SJCRH30 (cell line): ENCODE results near the gene CKM. TPM values are rescaled to one million over a fixed set of nuclear protein-coding genes. Genes with fewer than 3 reads are reported as not detected.
"Not testable (repeated sequence)": the region's sequence is repeated elsewhere in the genome, so short reads cannot be mapped to it uniquely, and the experiment has no call there.

Experiments used
- DNase-seq, 2 experiments: peaks; one replicate each; pipeline ENCODE4 v3.0.0-alpha.2; 2015 to 2020
- H3K27ac ChIP-seq: fragments of 250-450 bp; sonication (Bioruptor Pico); 2 replicates; pipeline ENCODE4 v1.5.1; 2020; ENCODE audit warnings: mild to moderate bottlenecking, moderate library complexity
- H3K27me3 ChIP-seq: fragments of 250-450 bp; sonication (Bioruptor Pico); 2 replicates; pipeline ENCODE4 v1.5.1; 2020; ENCODE audit warnings: mild to moderate bottlenecking, moderate library complexity
- H3K36me3 ChIP-seq: fragments of 250-450 bp; sonication (Bioruptor Pico); 2 replicates; pipeline ENCODE4 v1.5.1; 2020; ENCODE audit warnings: mild to moderate bottlenecking, moderate library complexity
- H3K4me1 ChIP-seq: fragments of 250-450 bp; sonication (Bioruptor Pico); 2 replicates; pipeline ENCODE4 v1.5.1; 2020; ENCODE audit warnings: mild to moderate bottlenecking, moderate library complexity
- H3K4me3 ChIP-seq: fragments of 250-450 bp; sonication (Bioruptor Pico); 2 replicates; pipeline ENCODE4 v1.5.1; 2020; ENCODE audit warnings: mild to moderate bottlenecking, moderate library complexity
- H3K9me3 ChIP-seq: fragments of 250-450 bp; sonication (Bioruptor Pico); replicated peaks from 2 replicates; pipeline ENCODE4 v1.5.1; 2020; ENCODE audit warnings: mild to moderate bottlenecking, moderate library complexity
- total RNA-seq: library from RNA; depleted of rRNA; stranded (reverse); fragments of >200 nt; shearing (Covaris generic); gene quantifications from 2 replicates; pipeline ENCODE4 v1.2.3, GENCODE V29; 2014; rRNA removed

Gene CKM
- total RNA-seq, 1 experiment from 2014 or later, result 3.9 TPM

DNA sequence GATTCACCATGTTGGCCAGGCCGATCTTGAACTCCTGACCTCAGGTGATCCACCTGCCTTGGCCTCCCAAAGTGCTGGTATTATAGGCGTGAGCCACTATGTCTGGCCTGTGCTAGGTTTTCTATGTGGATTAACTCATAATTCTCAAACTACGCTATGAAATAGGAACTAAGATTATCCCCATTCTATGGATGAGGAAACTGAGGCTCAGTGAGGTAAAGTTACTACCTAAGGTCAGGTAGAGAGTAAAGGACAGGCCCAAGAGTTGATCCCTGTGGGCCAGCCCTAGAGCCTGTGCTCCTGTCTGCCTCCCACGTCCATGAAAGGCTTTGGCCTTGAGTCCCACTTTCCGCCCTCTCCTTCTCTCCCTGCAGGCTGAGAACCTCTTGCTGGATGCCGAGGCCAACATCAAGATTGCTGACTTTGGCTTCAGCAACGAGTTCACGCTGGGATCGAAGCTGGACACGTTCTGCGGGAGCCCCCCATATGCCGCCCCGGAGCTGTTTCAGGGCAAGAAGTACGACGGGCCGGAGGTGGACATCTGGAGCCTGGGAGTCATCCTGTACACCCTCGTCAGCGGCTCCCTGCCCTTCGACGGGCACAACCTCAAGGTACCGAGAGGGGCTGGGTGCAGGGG, 51.5 kb downstream of the CKM start:
- Histone ChIP-seq H3K4me3 (no peak overlapping the region), H3K9me3 (no peaks in the 10 kb centered on the region), H3K27ac (no peak overlapping the region), H3K4me1 (no peaks in the 10 kb centered on the region; the same call in 1 of the 2 replicates), H3K36me3 (no peaks in the 10 kb centered on the region; the same call in 1 of the 2 replicates), H3K27me3 (no peaks in the 10 kb centered on the region)
- DNase-seq, result no peak

DNA sequence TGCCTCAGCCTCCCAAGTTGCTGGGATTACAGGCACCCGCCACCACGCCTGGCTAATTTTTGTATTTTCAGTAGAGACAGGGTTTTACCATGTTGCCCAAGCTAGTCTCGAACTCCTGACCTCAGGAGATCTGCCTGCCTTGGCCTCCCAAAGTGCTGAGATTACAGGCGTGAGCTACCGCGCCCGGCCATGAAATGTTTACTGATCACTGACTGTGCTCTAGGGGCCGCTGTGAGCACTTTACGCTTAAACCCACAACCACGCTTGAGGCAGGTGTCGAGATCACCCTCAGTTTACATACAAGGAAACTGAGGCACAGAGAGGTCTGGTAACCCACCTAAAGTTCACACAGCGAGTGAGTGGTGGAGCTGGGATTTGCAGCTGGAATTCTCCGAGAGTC, 52.7 kb downstream of the CKM start:
- H3K4me1 ChIP-seq, H3K27me3 ChIP-seq, H3K9me3 ChIP-seq, H3K27ac ChIP-seq, DNase-seq, H3K36me3 ChIP-seq, H3K4me3 ChIP-seq: not testable (repeated sequence)

DNA sequence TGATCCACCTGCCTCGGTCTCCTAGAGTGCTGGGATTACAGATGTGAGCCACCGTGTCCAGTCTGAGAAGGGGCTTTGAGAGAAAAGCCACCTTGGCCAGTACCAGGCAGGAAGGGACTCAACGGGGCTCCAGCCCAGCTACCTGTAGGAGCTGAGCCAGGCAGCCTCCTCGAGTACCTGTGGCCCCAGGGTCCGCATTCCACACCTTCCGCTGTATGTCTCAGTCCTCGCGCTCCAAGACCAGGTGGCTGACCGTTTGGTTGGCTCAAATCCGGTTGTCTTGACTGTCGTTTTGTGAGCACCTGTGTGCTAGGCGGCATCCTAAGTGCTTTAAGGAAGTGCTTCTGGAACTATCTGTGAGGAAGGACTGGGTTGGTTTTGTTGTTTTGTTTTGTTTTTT, 55.4 kb downstream of the CKM start:
- no peaks in the 10 kb centered on the region; the same call in 1 of the 2 replicates for H3K36me3 ChIP-seq
- H3K27me3 ChIP-seq, result no peaks in the 10 kb centered on the region
- no peaks in the 10 kb centered on the region for H3K9me3 ChIP-seq
- no peak for DNase-seq
- no peak overlapping the region for H3K4me3 ChIP-seq
- no peak overlapping the region for H3K27ac ChIP-seq
- no peaks in the 10 kb centered on the region for H3K4me1 ChIP-seq

DNA sequence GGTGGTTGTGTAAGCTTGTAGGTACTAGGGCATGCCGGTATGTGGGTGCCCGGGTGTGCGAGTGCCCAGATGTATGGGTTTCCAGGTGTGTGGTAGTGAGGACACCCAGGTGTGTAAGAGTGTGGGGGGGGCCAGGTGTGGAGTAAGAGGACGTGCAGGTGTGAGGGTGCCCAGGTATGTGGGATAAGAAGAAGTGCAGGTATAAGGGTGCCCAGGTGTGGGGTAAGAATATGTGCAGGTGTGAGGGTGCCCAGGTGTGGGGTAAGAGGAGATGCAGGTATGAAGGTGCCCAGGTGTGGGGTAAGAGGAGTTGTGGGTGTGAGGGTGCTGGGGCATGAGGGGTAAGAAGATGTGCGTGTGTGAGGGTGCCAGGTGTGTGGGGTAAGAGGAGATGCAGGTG, 57.3 kb downstream of the CKM start:
- Histone ChIP-seq H3K4me1 (no peaks in the 10 kb centered on the region), H3K36me3 (no peaks in the 10 kb centered on the region; the same call in 1 of the 2 replicates), H3K27ac (no peak overlapping the region), H3K4me3 (no peak overlapping the region), H3K9me3 (no peaks in the 10 kb centered on the region), H3K27me3 (no peaks in the 10 kb centered on the region)
- DNase-seq, result no peak

DNA sequence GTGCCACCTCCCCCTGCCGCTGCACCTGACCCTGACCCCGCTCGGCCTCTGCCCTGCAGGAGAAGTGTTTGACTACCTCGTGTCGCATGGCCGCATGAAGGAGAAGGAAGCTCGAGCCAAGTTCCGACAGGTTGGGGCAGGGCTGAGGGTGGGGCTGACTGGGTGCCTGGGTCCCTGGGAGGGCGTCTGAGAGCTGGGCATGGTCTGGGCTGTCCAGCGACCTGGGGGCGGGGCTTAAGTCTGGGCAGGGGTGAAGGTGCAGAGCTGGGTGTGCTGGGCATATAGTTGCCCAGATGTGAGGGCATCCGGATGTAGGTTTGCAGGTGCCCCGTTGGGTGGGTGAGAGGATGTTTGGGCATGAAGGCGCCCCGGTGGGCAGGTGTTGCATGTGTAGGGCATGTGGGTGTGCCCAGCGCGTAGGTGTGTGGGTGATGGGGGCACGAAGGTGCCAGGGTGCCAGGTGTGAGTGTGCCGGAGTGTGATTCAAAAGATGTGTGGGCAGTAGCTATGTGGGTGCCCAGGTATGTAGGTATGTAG, 57.8 kb downstream of the CKM start:
- DNase-seq, result no peak
- Histone ChIP-seq H3K27ac (no peak overlapping the region), H3K27me3 (no peaks in the 10 kb centered on the region), H3K36me3 (no peaks in the 10 kb centered on the region; the same call in 1 of the 2 replicates), H3K4me3 (no peak overlapping the region), H3K9me3 (no peaks in the 10 kb centered on the region), H3K4me1 (no peaks in the 10 kb centered on the region)

DNA sequence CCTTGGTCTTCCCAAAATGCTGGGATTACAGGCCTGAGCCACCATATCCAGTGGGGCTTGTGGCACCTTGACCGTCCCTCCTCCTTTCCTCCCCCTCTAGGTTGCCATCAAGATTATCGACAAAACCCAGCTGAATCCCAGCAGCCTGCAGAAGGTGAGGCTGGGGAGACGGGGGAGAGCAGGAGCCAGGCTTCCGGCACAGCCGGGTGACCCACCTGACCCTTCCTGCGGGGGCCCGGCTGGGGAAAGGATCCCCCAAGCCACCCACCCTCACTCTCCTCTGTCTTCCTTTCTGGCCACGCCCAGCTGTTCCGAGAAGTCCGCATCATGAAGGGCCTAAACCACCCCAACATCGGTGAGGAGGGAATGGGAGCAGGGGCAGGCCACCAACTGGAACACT, 59.7 kb downstream of the CKM start:
- no peak overlapping the region for H3K27ac ChIP-seq
- no peaks in the 10 kb centered on the region for H3K9me3 ChIP-seq
- H3K4me1 ChIP-seq, result no peaks in the 10 kb centered on the region
- H3K36me3 ChIP-seq, result no peaks in the 10 kb centered on the region; the same call in 1 of the 2 replicates
- no peak overlapping the region for H3K4me3 ChIP-seq
- no peak for DNase-seq
- no peaks in the 10 kb centered on the region for H3K27me3 ChIP-seq

DNA sequence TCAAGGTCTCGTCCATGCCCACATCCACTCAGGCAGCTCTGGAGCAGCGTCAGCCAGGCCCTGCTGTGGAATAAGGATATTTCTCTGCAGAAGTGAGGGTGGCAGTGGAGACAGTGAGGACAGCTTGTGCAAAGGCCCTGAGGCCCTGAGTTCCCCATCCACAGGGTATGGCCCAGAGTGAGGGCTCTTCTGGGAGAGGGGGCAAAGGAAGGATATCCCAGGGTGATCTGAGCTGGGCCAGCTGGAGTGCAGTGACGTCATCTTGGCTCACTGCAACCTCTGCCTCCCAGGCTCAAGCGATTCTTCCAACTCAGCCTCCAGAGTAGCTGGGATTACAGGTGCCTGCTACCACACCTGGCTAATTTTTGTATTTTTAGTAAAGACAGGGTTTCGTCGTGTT, 60.1 kb downstream of the CKM start:
- no peak for DNase-seq
- no peaks in the 10 kb centered on the region for H3K9me3 ChIP-seq
- no peaks in the 10 kb centered on the region for H3K4me1 ChIP-seq
- no peak overlapping the region for H3K4me3 ChIP-seq
- no peaks in the 10 kb centered on the region; the same call in 1 of the 2 replicates for H3K36me3 ChIP-seq
- no peaks in the 10 kb centered on the region for H3K27me3 ChIP-seq
- H3K27ac ChIP-seq, result no peak overlapping the region

DNA sequence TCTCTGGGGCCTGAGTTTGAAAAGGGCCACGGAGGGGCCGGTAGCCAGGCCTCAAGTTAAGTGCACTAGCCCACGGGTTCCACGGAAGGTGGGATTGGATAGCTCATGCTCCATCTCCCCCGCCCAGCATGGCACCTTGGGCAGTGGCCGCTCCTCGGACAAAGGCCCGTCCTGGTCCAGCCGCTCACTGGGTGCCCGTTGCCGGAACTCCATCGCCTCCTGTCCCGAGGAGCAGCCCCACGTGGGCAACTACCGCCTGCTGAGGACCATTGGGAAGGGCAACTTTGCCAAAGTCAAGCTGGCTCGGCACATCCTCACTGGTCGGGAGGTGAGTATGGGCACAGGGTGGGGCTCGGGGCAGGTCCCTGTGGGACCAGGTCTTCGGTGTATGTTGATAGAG, 63.8 kb downstream of the CKM start:
- DNase-seq, result no peak
- H3K4me1 ChIP-seq, result no peaks in the 10 kb centered on the region
- H3K4me3 ChIP-seq, result no peak overlapping the region
- H3K9me3 ChIP-seq, result no peaks in the 10 kb centered on the region
- H3K27me3 ChIP-seq, result no peaks in the 10 kb centered on the region
- no peaks in the 10 kb centered on the region for H3K36me3 ChIP-seq
- H3K27ac ChIP-seq, result no peak overlapping the region

DNA sequence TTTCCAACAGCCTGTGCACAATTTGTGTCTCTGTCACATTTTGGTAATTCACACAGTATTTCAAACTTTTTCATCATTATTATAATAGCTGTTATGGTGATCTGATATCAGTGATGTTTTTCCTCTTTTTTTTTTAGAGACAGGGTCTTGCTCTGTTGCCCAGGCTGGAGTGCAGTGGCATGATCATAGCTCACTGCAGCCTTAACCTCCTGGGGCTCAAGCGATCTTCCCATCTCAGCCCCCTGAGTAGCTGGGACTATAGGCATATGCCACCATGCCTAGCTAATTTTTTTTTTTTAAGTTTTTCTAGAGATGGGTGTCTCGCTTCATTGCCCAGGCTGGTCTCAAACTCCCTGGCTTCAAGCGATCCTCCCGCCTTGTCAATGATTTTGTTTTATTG, 65.8 kb downstream of the CKM start:
- Histone ChIP-seq H3K36me3 (0 out of 2 replicates have a peak, but pooled peaks cover 5% of the 10 kb centered on the region), H3K4me3 (no peak overlapping the region), H3K27ac (no peak overlapping the region), H3K9me3 (no peaks in the 10 kb centered on the region), H3K27me3 (no peaks in the 10 kb centered on the region), H3K4me1 (no peaks in the 10 kb centered on the region)
- no peak for DNase-seq

Other genes with a start within 250 kb of the CKM start
- not detected in 2 replicates for gene ZNF296, start 246.4 kb downstream of the CKM start, total RNA-seq
- gene GEMIN7, start 243.6 kb downstream of the CKM start, total RNA-seq, result 37.3 and 37.9 TPM in 2 replicates
- 19.4 and 20.0 TPM in 2 replicates for gene PPP1R37, start 229.7 kb downstream of the CKM start, total RNA-seq
- gene NKPD1, start 161.9 kb downstream of the CKM start, total RNA-seq, result not detected in 2 replicates
- gene TRAPPC6A, start 144.6 kb downstream of the CKM start, total RNA-seq, result 3.0 and 4.7 TPM in 2 replicates
- gene BLOC1S3, start 144.1 kb downstream of the CKM start, total RNA-seq, result 2.1 and 2.6 TPM in 2 replicates
- 0.13 TPM in 1 of 2 replicates, not detected in the other for gene EXOC3L2, start 77.5 kb downstream of the CKM start, total RNA-seq
- 16.5 and 16.8 TPM in 2 replicates for gene MARK4, start 71.6 kb downstream of the CKM start, total RNA-seq
- not detected in 2 replicates for gene KLC3, start 17.9 kb upstream of the CKM start, total RNA-seq
- 24.2 and 27.7 TPM in 2 replicates for gene ERCC2, start 47.7 kb upstream of the CKM start, total RNA-seq
- gene PPP1R13L, start 82.2 kb upstream of the CKM start, total RNA-seq, result 2.4 and 3.2 TPM in 2 replicates
- 20.9 and 21.8 TPM in 2 replicates for gene POLR1G, start 83.8 kb upstream of the CKM start, total RNA-seq
- gene ERCC1, start 101.0 kb upstream of the CKM start, total RNA-seq, result 29.7 and 32.3 TPM in 2 replicates
- 0.35 and 0.40 TPM in 2 replicates for gene FOSB, start 145.1 kb upstream of the CKM start, total RNA-seq
- 29.3 and 30.9 TPM in 2 replicates for gene RTN2, start 174.2 kb upstream of the CKM start, total RNA-seq
- gene PPM1N, start 175.6 kb upstream of the CKM start, total RNA-seq, result 1.0 and 1.4 TPM in 2 replicates
- gene VASP, start 184.6 kb upstream of the CKM start, total RNA-seq, result 43.8 and 48.8 TPM in 2 replicates